Neuronal stem cell (in vitro differentiated cells): ENCODE data around the gene S1PR4.

Experiments
- DNase-seq: peaks from one replicate; pipeline ENCODE4 v3.0.0-alpha.2; 2013; ENCODE audit warnings: low spot score
- H2AFZ ChIP-seq: one replicate; pipeline ENCODE4 v1.6.1; 2013; ENCODE audit warnings: mild to moderate bottlenecking, low read length, inconsistent platforms
- H2AK5ac ChIP-seq: 2 replicates; pipeline ENCODE4 v1.6.1; 2013; ENCODE audit warnings: low read depth, mild to moderate bottlenecking, inconsistent platforms, low read length, moderate library complexity, mixed read lengths
- H2BK120ac ChIP-seq: 2 replicates; pipeline ENCODE4 v1.6.1; 2013; ENCODE audit warnings: low read depth, mild to moderate bottlenecking, inconsistent platforms, low read length, moderate library complexity, mixed read lengths
- H2BK12ac ChIP-seq: one replicate; pipeline ENCODE4 v1.6.1; 2013; ENCODE audit warnings: low read length, inconsistent platforms
- H2BK15ac ChIP-seq: 2 replicates; pipeline ENCODE4 v1.6.1; 2013; ENCODE audit warnings: mild to moderate bottlenecking, low read length, inconsistent platforms, mixed read lengths
- H2BK5ac ChIP-seq: one replicate; pipeline ENCODE4 v1.6.1; 2013; ENCODE audit warnings: inconsistent platforms, mild to moderate bottlenecking, low read length, moderate library complexity
- H3K14ac ChIP-seq: one replicate; pipeline ENCODE4 v1.6.1; 2013; ENCODE audit warnings: low read length, inconsistent platforms
- H3K18ac ChIP-seq: 2 replicates; pipeline ENCODE4 v1.6.1; 2013; ENCODE audit warnings: low read length, inconsistent platforms
- H3K23ac ChIP-seq: 2 replicates; pipeline ENCODE4 v1.6.1; 2013; ENCODE audit warnings: low read depth, mild to moderate bottlenecking, mixed read lengths, low read length, inconsistent platforms; ENCODE audit not compliant: poor library complexity
- H3K27ac ChIP-seq: replicated peaks from 3 replicates; pipeline ENCODE4 v1.5.1; 2013; ENCODE audit warnings: low read length, inconsistent platforms
- H3K27me3 ChIP-seq, 3 experiments: 2 replicates each; pipeline ENCODE4 v1.6.1; 2013; ENCODE audit warnings: low read length in 3 of 3, mild to moderate bottlenecking in 2 of 3, inconsistent platforms in 1 of 3, low read depth in 1 of 3, mixed read lengths in 1 of 3, moderate library complexity in 1 of 3; ENCODE audit not compliant: control insufficient read depth in 3 of 3, insufficient read depth in 3 of 3
- H3K36me3 ChIP-seq, 2 donors: replicated peaks in 1 of 2; 2 replicates each; pipeline ENCODE4 v1.6.1; 2013; ENCODE audit warnings: low read length in 2 of 2; ENCODE audit not compliant: control insufficient read depth in 2 of 2, insufficient read depth in 2 of 2
- H3K4ac ChIP-seq: 2 replicates; pipeline ENCODE4 v1.6.1; 2013; ENCODE audit warnings: inconsistent platforms, mild to moderate bottlenecking, low read length, moderate library complexity
- H3K4me1 ChIP-seq, 2 donors: 1 replicate in 1 of 2; 2 replicates in 1 of 2; pipeline ENCODE4 v1.6.1; 2013; ENCODE audit warnings: low read length in 2 of 2, low read depth in 1 of 2; ENCODE audit not compliant: control insufficient read depth in 2 of 2, insufficient read depth in 1 of 2
- H3K4me2 ChIP-seq: one replicate; pipeline ENCODE4 v1.6.1; 2013; ENCODE audit warnings: mild to moderate bottlenecking, low read length, inconsistent platforms; ENCODE audit not compliant: insufficient read depth, poor library complexity, severe bottlenecking
- H3K4me3 ChIP-seq, 2 donors: 2 replicates each; pipeline ENCODE4 v1.5.1; 2013; ENCODE audit warnings: low read length in 2 of 2, mild to moderate bottlenecking in 2 of 2, inconsistent platforms in 1 of 2, moderate library complexity in 1 of 2
- H3K79me1 ChIP-seq: one replicate; pipeline ENCODE4 v1.6.1; 2013; ENCODE audit warnings: low read depth, mild to moderate bottlenecking, inconsistent platforms, low read length, moderate library complexity
- H3K9ac ChIP-seq: one replicate; pipeline ENCODE4 v1.6.1; 2013; ENCODE audit warnings: mild to moderate bottlenecking, low read depth, low read length, inconsistent platforms; ENCODE audit not compliant: poor library complexity
- H3K9me3 ChIP-seq, 2 donors: replicated peaks in 1 of 2; 2 replicates each; pipeline versions ENCODE3 to v1.6.1; 2013; ENCODE audit warnings: low read length in 2 of 2, mild to moderate bottlenecking in 2 of 2, inconsistent platforms in 1 of 2, low read depth in 1 of 2, mixed read lengths in 1 of 2, moderate library complexity in 1 of 2; ENCODE audit not compliant: control insufficient read depth in 2 of 2, insufficient read depth in 1 of 2
- H4K8ac ChIP-seq: one replicate; pipeline ENCODE4 v1.6.1; 2013; ENCODE audit warnings: low read depth, mild to moderate bottlenecking, inconsistent platforms, low read length, moderate library complexity
- H4K91ac ChIP-seq: one replicate; pipeline ENCODE4 v1.6.1; 2013; ENCODE audit warnings: low read length, low read depth, mild to moderate bottlenecking, inconsistent platforms; ENCODE audit not compliant: poor library complexity
- WGBS, 2 donors: extraction: QIAGEN DNeasy Blood & Tissue Kit; methylation state at CpG; one replicate each; pipeline ENCODE4 v1.1.7; 2013; ENCODE audit warnings: missing lambda C conversion rate in 2 of 2, mixed read lengths in 1 of 2; ENCODE audit not compliant: insufficient read length in 2 of 2, insufficient replicate concordance in 1 of 2; ENCODE audit errors: extremely low coverage in 2 of 2; 5-methylcytosine and 5-hydroxymethylcytosine counted together

Gene S1PR4

DNA sequence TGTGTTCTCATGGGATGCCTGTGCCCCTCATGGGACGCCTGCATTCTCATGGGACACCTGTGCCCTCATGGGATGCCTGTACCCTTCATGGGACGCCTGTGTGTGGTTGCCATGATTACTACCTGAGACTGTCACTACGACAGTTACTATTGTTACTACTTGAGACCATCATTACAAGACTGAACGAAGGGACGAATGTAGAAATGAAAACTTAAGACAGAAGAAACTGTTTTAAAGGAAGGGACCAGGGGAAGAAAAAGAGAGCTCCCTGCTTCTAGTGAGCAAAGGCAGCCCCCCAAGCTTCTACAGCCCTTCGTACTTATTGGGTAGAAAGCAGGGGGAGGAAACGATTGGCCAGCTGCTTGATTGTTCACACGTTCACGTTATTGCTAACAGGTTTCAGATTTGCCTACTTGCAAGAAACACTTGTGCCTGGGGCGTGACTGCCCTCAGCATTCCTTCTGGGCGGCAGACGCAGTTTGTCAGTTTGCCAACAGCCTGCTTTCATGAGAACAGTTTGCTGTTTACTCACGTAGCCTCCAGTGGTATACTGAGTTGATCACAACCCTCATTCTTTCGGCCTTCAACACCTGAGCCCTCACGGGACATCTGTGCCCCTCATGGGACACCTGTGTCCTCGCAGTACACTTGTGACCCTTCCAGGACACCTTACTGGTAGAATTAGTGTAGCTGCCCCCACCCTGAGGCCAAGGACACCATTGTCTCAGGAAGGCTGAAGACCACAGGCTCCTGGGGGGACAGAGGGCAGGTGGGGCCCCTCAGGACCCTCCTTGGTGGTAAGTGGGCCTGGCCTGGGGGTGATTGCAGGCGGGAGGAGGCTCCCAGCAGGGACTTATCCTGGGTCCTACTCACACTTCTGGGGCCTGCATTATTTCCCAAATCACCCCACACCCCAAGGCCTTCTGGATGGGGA lies 2.5 kb upstream of the S1PR4 start:
- Histone ChIP-seq H3K9me3 (no peaks in the 10 kb centered on the region), H2BK5ac (no peak overlapping the region), H2BK15ac (peak overlapping the region; percentile 85), H3K23ac (no peak overlapping the region), H2AK5ac (peak overlapping the region; percentile 84), H3K36me3 (no peaks in the 10 kb centered on the region), H4K91ac (no peak overlapping the region), H3K79me1 (no peaks in the 10 kb centered on the region), H3K4me2 (no peak overlapping the region), H2BK120ac (no peak overlapping the region), H3K4me3 (no peak overlapping the region), H3K4me1 (no peaks in the 10 kb centered on the region), H3K14ac (no peak overlapping the region), H4K8ac (no peak overlapping the region), H3K27me3 (no peaks in the 10 kb centered on the region), H3K18ac (no peak overlapping the region), H3K27ac (no peak overlapping the region), H2BK12ac (no peak overlapping the region), H3K4ac (no peak overlapping the region), H2AFZ (no peak overlapping the region), H3K9ac (no peak overlapping the region)
- WGBS, 2 donors: no CpG with 5 or more reads among the region's 17 CpGs
- DNase-seq: no peak

DNA sequence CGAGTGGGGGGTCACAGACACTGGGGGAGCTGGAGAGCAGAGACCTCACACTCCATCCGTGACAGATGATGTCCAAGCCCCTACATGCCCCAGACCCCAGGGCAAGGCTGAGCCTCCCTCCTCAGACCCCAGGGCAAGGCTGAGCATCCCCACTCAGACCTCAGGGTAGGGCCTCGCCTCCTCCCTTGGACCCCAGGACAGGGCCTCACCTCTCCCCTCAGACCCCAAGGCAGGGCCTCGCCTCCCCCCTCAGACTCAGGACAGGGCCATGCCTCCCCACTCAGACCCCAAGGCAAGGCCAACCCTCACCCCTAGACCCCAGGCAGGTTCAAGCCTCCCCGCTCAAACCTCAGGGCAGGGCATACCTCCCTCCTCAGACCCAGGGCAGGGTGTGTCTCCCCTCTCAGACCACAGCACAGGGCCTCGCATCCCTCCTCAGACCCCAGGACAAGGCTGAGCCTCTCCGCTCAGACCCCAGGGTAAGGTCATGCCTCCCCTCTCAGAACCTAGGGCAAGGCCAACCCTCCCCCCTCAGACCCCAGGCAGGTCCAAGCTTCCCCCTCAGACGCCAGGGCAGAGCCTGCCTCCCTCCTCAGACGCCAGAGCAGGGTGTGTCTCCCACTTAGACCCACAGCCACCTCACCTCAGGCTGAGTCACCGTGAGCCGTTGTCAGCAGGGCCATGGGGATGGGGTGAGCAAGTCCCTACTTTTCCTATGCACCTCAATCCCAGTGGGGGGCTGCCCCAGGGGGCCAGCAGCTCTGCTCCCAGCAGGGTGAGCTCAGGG lies 1.7 kb upstream of the S1PR4 start:
- H3K4me2 ChIP-seq: no peak overlapping the region
- peak overlapping the region; percentile 84 for H3K18ac ChIP-seq
- H3K79me1 ChIP-seq: no peaks in the 10 kb centered on the region
- no peaks in the 10 kb centered on the region for H3K27me3 ChIP-seq
- no CpG with 5 or more reads among the region's 11 CpGs for WGBS, 2 donors
- H3K4ac ChIP-seq: no peak overlapping the region
- H3K4me3 ChIP-seq: no peak overlapping the region
- DNase-seq: no peak
- H4K91ac ChIP-seq: peak overlapping the region; percentile 53
- peak overlapping the region; percentile 12 for H3K9ac ChIP-seq
- no peak overlapping the region for H3K14ac ChIP-seq
- H2BK12ac ChIP-seq: peak overlapping the region; percentile 41
- peak overlapping the region; percentile 93 for H2BK120ac ChIP-seq
- peak overlapping the region; percentile 89 for H3K23ac ChIP-seq
- H2AK5ac ChIP-seq: peak overlapping the region; percentile 84
- no peak overlapping the region for H3K27ac ChIP-seq
- H2BK5ac ChIP-seq: peak overlapping the region; percentile 75
- peak overlapping the region; percentile 6 for H4K8ac ChIP-seq
- no peaks in the 10 kb centered on the region for H3K36me3 ChIP-seq
- H3K4me1 ChIP-seq: no peaks in the 10 kb centered on the region
- peak overlapping the region; percentile 85 for H2BK15ac ChIP-seq
- H3K9me3 ChIP-seq: no peaks in the 10 kb centered on the region
- no peak overlapping the region for H2AFZ ChIP-seq

GRCh38 chr19:3178973-3179738 lies 587 bp downstream of the S1PR4 start:
- peak overlapping the region; percentile 22 for H2AFZ ChIP-seq
- H3K9me3 ChIP-seq: no peaks in the 10 kb centered on the region
- no peak overlapping the region for H3K9ac ChIP-seq
- H3K4ac ChIP-seq: no peak overlapping the region
- H3K4me3 ChIP-seq: no peak overlapping the region
- H3K14ac ChIP-seq: peak overlapping the region; percentile 38
- peak overlapping the region; percentile 17 for H3K18ac ChIP-seq
- DNase-seq: no peak
- H3K27ac ChIP-seq: no peak overlapping the region
- H3K23ac ChIP-seq: peak overlapping the region; percentile 52
- no peak overlapping the region for H3K4me2 ChIP-seq
- no peak overlapping the region for H2BK120ac ChIP-seq
- H3K36me3 ChIP-seq: no peaks in the 10 kb centered on the region
- no peaks in the 10 kb centered on the region for H3K79me1 ChIP-seq
- no peaks in the 10 kb centered on the region for H3K27me3 ChIP-seq
- peak overlapping the region; percentile 94 for H2BK12ac ChIP-seq
- H2AK5ac ChIP-seq: peak overlapping the region; percentile 63
- H3K4me1 ChIP-seq: no peaks in the 10 kb centered on the region
- H2BK15ac ChIP-seq: no peak overlapping the region
- peak overlapping the region; percentile 65 for H4K8ac ChIP-seq
- peak overlapping the region; percentile 13 for H2BK5ac ChIP-seq
- WGBS, 2 donors: no CpG with 5 or more reads among the region's 52 CpGs
- no peak overlapping the region for H4K91ac ChIP-seq
